ENCODE measurements around the gene TMPRSS6.

DNA sequence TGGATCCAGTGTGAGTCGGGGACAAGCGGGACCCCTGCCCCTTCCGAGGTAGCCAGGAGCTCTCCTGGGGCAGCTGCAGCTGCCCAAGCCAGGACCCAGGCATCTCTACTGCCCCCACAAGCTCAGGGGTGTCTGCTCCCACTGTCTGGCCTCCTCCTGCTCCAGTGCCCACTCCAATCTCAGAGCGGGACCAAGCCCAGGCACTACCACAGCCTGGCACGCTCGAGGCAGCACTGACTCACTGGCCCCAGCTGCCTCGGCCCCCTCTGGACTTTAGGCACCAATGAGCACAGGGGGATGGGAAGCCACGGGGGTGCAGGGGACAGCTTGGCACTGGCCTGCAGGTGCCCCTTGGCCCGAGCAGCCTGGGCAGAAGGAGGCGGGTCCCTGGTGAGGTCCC lies 32.0 kb upstream of the TMPRSS6 start:
- no peak for TF ChIP-seq POLR2A (IDR thresholded peaks at IDR 0.05)
- no peak for TF ChIP-seq POLR2AphosphoS5 (IDR thresholded peaks at IDR 0.05; ENCODE audit: insufficient read depth in 1 of 2, low read depth in 1 of 2)
- TF ChIP-seq, protein P1, sequence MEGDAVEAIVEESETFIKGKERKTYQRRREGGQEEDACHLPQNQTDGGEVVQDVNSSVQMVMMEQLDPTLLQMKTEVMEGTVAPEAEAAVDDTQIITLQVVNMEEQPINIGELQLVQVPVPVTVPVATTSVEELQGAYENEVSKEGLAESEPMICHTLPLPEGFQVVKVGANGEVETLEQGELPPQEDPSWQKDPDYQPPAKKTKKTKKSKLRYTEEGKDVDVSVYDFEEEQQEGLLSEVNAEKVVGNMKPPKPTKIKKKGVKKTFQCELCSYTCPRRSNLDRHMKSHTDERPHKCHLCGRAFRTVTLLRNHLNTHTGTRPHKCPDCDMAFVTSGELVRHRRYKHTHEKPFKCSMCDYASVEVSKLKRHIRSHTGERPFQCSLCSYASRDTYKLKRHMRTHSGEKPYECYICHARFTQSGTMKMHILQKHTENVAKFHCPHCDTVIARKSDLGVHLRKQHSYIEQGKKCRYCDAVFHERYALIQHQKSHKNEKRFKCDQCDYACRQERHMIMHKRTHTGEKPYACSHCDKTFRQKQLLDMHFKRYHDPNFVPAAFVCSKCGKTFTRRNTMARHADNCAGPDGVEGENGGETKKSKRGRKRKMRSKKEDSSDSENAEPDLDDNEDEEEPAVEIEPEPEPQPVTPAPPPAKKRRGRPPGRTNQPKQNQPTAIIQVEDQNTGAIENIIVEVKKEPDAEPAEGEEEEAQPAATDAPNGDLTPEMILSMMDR (IDR thresholded peaks at IDR 0.05), result no peak
